OCI-M2 (cell line): ENCODE measurements around the gene FATE1.
"Not testable (repeated sequence)": the region's sequence is repeated elsewhere in the genome, so short reads cannot be mapped to it uniquely, and the experiment has no call there.

Experiments used
- DNase-seq: peaks from one replicate; lab custom pipeline; 2025; ENCODE audit not compliant: unreplicated experiment; lab: John Stamatoyannopoulos, UW

The FATE1 gene, protein sequence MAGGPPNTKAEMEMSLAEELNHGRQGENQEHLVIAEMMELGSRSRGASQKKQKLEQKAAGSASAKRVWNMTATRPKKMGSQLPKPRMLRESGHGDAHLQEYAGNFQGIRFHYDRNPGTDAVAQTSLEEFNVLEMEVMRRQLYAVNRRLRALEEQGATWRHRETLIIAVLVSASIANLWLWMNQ

DNA sequence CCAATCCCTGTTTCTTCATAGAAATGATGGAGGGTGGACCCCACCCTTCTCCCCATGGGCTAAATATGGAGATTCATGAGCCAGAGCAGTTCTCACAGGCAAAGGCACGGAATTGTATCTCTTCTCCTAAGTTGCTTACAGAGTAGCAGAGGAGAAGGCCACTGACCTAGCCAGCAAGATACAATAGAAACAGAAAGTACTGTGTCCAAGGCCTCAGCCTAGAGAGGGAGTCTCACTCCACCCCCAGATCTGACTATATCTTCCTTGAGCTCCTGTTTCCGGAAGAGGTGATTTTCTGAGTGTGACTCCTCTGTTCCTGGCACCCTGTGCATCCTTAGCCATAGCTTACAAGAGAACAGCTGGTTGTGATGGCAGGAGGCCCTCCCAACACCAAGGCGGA, at the start of gene FATE1:
Gene FATE1, plus strand, starts transcription at position 284 of the 400 bp plus-strand sequence. Its CDS starts 85 bp downstream, at position 369.
- DNase-seq, result no peak

DNA sequence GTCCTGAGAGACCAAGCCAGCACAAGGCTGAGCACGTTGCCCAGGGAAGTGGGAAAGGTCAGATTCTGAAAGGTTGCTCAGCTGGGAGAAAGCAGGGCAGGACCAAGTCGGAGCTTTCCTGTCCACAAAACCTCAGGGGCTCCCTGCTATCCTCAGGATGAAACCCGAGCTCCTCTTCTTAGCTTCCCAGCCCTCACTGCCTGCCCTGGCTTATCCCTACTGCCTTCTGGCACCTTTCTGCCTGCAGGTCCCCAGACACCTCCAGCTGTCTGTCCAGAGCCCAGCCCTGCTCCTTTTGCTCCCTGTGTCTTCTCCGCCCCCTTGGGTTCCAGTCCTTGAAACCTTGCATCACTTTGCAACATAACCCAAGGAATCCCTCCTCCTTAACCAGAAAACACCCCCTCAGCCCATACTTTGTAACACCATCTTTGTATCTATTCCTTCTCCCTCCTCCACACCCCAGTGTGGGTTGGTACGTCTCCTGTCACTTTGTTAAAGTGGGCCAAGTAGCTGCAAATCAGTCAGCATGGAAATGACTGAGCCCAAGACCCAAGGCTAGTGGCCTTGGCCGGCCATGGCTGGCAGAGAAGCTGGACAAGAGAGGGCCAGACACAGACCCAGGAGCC, 40.6 kb upstream of the FATE1 start:
- DNase-seq, result no peak

DNA sequence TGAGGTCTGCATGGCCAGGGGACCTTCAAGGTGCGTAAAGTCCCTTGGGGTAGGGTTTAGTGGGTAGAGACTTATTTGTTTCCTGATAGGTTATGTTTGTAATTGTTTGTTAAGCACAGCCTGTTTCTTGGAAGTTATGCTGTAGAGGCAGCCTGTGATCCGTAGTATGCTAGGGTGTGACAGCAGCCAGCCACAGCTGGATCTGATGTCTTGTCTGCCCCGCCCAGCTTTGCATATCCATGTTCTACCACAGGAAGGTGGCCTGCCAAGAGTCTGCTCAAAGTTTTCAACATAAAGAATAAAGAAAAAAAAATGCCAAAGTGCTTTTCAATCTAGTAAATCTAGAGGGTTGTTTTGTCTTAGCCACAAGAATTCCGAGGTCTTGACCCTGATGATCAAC, 39.6 kb upstream of the FATE1 start:
- DNase-seq, result no peak

DNA sequence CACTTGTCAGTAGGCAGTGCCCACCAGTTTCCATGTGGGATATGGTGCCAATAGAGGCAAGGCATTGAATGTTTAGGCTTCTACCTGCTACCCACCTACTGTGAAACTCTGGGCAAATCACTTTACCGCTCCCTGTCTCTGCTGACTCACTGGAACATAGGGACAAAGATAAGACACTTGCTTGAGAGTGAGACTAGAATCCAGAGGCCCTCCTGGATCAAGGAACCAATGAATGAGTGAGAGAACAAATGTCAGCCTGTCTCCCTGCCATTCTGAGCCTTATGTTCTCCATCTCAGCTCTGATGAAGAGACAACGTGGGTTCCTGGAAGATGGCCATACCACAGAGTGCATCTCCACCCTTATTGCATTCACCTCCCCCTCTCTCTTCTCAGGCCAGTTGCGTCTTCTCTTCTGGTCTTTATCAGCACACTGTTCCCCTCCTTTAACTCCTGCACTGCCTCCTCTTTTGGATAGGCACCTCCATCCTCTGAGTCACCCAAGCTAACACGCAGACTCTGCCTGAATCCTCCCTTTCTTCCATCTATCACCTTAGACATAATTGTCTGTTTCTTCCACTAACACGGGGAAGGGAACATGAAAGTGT, 35.9 kb upstream of the FATE1 start:
- no peak for DNase-seq

DNA sequence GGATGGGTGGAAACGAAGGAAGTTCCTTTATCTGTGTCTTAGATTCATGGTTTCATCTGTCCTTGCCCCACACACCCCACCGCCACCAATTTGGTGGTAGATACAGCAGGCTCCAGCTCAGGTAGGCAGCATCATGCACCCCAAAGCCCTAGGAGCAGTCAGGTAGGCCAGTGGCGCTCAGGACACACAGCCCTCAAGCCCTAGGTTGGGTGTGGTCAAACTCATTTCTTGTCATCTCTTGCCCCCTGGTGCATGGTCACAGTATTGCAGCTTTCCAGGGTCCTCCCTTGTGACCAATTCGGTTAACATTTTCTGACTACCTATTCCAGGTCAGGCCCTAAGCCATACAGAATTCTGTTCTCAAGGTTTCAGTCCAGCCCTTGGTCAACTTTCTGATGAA, 35.0 kb upstream of the FATE1 start:
- no peak for DNase-seq

DNA sequence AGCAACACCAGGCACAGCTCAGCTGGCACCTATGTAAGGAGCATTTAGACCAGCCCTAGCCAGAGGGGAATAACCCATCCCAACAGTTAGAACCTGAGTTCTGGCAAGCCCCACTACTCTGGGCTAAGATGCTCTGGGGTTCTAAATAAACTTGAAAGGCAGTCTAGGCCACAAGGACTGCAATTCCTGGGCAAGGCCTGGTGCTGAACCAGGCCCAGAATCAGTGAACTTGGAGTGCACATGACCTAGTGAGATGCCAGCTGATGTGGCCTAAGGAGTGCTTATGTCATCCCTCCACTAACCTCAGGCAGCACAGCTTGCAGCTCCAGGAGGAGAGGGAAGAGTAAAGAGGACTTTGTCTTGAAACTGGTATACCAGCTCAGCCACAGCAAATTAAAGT, 28.2 kb upstream of the FATE1 start:
- DNase-seq, result no peak

DNA sequence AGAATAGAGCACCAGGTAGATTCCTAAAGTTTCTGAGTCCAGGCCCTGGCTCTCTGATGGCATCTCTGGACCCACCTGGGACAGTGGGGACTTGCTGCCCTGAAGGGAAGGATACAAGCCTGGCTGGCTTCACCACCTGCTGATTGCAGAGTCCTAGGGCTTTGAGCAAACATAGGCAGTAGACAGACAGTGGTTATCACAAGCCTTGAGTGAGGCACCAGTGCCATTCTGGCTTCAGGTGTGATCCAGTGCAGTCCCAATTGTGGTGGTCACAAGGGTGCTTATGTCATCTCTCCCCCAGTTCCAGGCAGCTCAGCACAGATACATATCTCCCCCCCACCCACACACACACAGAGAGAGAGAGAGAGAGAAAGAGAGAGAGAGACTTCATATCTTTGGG, 27.1 kb upstream of the FATE1 start:
- no peak for DNase-seq

DNA sequence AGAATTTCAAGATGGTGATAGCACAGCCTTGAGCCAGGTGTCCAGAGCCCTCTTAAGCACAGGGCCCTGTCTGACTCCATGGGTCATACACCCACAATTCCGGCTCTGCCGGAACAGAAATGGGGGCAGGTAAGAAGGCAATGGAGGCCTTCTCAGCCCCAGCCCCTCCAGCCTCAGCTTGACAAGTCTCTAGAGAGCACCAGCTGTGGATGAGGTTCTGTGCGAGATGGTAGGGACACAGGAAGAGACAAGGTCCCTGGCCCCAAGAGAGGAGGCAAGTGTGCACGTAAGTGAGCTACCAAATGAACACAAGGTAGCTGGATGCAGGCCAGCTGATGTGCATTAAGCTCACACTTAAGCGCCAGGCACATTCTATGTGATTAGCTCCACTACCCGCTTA, 23.0 kb upstream of the FATE1 start:
- DNase-seq, result no peak

DNA sequence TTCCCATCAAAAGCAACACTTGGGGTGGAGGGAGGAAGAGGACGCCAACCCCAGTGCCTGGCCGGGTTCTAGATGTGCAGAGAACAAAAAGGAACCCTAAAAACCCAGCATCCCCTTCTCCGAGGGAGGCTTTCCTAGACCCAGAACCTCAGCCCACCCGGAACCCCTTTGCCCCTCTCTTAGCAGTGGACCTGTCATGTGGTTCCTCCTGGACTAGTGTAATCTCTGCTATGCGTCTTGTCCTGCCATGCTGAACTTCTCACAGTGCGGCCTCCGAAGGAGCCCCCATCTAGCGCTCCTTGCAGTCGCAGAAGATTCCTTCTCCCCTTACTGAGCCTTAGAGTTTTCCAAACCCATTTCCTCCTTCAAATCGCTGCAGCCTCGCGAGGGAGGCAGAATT, 21.7 kb upstream of the FATE1 start:
- DNase-seq, result no peak

DNA sequence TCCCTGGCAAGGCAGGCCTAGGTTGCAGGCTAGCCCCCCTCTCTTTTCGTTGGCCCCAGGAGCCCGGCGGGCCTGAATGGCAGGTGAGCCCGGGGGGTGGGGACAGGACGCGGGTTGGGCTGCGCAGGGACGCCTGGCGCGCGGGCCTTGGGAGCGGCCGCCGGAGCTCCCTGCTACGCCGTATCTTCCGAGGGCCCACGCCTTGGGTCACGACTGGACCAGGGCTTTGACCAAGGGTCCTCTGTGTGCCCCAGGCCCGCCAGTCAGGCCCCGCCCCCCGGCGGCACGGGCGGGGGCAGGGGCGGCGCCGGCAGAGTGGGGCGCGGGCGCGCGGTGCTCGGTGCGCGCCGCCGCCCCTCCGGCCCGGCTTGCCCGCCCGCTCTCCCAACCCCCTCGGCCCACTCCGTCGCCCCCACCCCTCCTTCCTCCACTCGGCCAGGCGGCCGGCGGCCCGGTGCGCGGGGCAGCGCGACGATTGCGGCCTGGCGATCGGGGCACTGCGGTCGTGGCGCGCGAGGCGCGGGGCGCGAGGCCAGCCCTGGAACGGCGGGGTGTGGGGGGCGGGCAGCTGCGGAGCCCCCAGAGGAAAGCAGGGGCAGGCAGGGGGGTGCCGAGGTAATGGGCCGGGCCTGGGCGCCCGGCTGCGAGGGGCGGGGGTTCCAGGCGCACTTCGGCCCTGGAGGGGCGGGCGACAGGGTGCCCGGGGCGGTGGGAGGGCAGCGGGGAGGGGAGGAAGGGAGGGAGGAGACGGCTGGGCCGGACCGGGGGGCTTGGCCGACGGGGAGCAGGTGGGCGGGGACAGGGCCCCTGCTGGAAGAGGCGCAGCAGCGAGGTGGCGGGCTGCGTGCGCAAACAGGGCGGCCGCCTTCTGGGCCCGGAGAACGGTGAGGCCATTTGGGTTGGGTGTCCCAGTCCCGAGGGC, 20.9 kb upstream of the FATE1 start, which contains the start of gene PRRG3:
Gene PRRG3, plus strand, starts transcription at position 798 of the 922 bp plus-strand sequence. CDS start 3,357 bp downstream, outside the sequence.
- DNase-seq, result no peak

DNA sequence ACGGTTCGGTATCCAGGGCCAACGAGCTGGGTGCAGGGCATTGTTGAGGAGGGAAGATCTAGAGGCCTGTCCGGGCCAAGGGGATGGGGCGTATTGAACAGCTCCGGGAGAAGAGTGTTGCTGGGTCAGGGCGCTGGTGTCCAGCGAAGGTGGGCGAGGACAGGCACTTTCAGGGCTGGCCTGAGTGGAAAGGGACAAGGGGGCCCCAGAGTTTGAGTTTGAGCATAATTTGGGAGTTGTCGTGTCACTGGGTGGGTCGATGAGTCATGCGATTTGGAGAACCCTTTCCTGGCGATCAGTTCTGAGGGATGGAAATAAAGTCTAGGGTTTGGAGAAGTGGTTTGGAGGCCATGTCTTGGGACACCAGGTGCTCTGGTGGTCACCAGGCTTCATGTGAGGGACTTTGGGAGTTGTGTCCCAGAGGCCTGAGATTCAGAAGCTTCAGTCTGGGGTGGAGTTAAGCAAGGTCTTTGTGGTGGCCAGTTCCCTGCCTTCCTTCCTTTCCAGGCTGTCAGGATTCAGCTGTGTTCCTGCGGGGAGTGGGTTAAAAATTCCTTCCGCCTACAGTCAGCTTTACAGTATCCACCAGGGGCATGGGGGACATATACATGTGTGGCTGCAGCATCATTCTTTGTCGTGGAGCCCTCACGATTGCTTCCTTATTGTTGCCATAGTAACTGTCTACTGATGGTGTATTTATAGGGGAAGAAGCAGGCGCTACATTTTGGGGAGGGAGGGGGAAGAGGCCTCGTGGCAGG, 20.1 kb upstream of the FATE1 start:
- DNase-seq, result no peak

DNA sequence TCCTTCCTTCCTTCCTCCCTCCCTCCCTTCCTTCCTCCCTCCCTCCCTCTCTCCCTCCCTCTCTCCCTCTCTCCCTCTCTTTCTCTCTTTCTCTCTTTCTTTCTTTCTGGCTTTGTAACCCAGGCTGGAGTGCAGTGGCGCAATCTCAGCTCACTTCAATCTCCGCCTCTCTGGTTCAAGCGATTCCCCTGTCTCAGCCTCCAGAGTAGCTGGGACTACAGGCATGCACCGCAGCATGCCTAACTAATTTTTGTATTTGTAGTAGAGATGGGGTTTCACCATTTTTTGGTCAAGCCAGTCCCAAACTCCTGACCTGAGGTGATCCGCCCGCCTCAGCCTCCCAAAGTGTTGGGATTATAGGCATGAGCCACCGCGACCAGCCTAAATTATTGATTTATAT, 18.8 kb upstream of the FATE1 start:
- not testable (repeated sequence) for DNase-seq

DNA sequence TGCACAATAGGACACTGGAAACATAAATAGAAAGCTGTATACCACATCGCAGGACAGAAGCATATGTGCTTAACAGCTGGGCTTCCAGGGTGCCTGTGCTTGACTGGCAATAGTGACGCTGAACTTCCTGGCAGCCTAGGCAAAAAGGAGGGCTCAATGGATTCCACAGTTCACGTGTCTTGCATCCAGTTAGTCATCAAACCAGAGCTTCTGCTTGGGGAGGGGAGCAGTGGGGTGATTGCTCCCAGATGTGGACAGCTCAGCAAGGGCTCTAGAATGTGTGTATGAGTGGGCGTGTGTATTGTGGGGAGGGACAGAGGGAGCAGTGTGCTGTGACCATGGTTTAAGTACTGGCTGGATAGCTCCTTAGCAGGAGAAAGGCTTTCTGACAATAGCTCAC, 18.3 kb upstream of the FATE1 start:
- no peak for DNase-seq

DNA sequence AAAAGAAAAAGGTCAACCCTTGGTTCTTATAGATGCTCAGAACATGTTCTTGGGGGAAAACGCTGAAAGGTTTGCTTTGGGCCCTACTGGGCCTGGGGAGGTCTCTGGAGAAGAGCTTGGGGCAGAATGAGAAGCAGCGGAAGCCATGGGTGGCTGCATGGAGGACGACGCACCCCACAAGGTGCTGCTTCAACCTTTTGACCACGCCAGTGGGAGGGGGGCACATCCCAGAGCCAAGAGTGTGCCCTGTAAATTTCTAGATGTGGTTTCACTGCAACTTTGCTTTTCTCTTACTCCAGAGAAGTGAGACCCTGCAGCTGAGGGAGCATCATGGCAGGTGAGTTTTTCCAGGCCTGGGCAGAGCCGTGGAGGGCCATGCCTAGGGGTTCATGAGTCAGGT, 17.4 kb upstream of the FATE1 start:
- no peak for DNase-seq

DNA sequence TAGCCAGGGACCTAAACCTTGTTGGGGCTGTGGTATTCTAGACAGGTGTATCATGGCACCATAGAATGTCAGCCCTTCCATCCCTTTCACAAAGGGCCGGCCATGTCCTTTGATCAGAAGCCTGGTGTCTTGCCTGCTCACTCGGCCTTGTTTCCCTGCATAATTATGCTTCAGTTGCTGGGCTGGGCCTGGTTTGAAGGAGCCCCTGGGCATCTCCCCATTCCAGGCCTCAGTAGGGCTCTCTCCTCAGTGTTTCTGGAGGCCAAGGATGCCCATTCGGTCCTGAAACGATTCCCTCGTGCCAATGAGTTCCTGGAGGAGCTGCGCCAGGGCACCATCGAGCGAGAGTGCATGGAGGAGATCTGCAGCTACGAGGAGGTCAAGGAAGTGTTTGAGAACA, 16.1 kb upstream of the FATE1 start:
- no peak for DNase-seq

DNA sequence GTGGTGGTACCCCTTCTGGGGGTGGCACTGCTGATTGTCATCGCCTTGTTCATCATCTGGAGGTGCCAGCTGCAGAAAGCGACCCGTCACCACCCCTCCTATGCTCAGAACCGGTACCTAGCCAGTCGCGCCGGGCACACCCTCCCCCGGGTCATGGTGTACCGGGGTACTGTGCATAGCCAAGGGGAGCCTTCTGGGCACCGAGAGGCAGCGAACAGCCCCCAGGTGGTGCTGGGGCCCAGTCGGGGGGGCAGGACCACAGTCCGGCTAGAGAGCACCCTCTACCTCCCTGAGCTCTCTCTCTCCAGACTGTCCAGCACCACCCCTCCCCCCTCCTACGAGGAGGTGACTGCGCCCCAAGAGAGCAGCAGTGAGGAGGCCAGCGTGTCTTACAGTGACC, 15.3 kb upstream of the FATE1 start:
- no peak for DNase-seq

DNA sequence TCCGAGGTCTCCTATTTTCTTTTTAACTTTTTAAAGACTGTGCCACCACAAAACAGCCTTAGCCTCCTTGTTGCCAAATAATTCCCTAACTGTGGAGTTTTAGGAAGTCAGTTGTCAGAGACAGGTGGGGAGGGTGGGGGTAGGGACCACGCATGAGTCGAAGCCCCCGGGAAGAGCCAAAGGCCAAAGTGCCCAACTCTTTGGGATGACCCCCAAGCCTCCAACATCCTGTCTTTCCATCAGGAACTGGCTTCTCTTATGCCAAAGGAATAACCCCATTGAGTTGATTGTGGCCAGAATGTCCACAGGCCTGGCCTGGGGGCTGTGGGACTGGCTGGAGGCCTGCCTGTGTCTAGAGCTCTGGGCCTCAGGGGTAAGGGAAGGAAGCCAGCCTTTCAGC, 14.8 kb upstream of the FATE1 start:
- no peak for DNase-seq

DNA sequence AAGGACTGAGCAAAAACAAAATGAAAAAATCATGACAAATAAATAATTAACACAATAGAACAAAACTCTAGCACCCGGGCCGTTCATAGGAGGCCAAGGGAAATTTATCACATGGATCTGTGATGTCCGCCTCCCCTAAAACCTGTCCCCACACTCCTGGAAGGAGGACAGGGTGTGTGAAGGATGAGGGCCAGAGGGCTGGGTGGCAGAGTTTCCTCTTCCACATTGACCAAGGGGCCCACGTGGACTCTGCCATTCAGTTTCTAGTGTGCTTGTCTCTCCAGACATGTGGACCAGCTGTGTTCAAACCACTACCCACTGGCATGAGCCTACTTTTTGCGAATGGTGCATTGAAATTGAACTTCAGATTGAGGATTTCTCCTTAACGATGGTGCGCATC, 14.3 kb upstream of the FATE1 start:
- DNase-seq, result no peak

DNA sequence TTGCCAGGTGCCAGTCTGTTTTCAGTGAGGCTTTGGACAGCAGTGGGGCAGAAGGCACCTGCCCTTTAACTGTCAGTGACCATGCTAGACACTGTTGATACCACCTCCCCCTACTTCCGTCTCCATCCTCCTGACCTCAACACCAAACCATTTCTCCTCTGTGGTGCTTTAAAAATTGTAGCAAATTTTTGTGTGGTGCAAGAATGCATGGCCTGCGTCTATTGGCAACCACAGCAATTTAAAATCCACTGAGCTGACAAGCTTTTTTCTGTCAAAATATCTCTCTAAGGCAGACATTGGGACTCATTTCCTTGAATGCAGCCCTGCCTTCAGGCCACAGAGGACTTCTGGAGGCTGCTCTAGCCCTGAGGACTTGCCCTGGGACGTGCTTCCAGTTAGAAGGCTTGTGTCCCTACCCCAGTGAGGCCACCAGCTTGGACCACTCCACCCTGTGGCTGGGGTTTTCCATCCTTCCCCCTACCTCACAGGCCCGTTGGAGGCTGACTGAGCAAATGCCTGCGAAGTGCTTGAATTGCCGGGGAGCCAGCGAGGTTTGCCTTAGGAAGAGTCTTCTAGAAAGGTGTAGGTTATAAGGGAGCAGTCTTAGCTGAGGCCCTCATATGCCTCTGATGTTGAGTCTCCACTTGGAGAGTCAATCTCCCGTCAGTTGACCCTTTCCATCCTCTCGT, 13.7 kb upstream of the FATE1 start:
- no peak for DNase-seq

DNA sequence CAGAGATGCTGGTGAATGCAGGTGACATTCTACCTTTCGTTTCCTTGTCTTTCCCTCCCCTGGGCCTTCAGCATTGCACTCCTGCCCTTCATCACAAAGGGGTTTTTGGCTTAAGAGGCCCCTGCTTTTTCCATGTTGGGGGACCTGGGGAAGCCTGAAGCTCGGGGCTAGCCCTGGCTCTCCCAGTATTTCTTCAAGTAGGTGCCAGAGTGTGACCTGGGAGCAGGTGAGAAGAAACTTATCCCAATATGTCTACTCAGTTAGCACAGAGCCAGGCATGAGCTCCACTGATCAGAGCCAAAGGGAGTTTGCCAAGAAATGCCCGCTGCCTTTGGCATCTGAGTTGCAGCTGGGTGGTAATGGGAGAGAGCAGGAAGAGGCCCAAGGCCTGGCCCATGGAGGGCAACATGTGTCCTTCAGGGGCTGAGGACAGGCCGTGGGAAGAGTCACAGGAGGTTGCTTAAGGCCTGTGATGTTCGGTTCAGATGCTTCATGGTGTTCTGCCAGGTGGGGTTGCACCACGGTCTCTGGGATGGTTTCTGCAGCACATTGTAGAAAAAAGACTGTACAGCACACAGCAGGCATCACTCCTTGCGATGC, 13.0 kb upstream of the FATE1 start:
- no peak for DNase-seq
